ENCODE results near the gene SAMMSON. TPM values are rescaled to one million over a fixed set of nuclear protein-coding genes. Genes with fewer than 3 reads are reported as not detected.
A peak's percentile ranks its signal among the peaks of the same experiment; 100 is the strongest.

The SAMMSON gene
- total and polyA plus RNA-seq, 9 of the 15 experiments (the other 6 are each of a cell fraction or from before 2014, with no cell fraction given) = 0.65 to 4.4 (median 1.9) TPM

DNA sequence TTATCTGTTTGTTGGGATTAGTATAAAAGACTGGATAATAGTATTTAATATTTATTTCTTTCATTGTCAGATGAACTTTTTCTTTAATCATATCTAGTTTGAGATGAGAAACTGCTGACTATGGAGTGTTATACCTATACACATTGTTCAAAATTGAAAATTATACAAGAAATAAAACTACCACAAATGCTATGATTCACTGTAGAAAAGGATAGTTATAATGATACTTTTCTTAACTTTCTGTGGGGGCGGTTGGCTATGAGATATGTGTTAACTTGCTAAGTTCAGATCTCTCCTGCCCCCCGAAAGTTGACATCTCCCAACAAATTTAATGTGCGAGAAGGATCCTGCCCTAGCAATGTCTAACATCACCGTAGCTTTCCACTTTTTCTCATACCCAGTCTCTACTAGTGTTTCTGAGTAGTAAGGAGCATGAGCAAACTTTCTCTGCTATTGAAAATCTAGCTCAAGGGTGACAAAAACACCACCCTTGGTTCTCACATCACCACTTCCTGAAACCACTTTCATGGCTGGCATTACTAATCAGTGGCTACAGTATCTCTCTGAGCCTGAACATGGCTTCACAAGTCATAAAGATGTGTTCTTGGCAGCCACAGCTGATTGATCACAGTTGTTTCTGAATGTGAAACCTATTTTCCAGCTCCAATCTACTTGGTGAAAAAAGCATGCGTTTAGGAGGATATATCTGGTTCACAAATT, 15.8 kb upstream of the SAMMSON start:
- no peak overlapping the region for H3K4me2 ChIP-seq (ENCODE audit: insufficient read depth, low read length)
- no peak overlapping the region for H3K4me3 ChIP-seq
- ChIA-PET POLR2A (interaction anchor here (0.5 to 1.0 kb wide), 3 partner anchors 16 to 1629 kb away, joined by 3 to 4 read pairs (median 3); partner anchors contain the start of gene SAMMSON), CTCF (ENCODE audit: low intra/inter-chr PET ratio) (no interaction called here)
- no peaks in the 10 kb centered on the region for H3K36me3 ChIP-seq (ENCODE audit: control insufficient read depth, insufficient read depth, low read length)
- intact Hi-C loops (cut with micrococcal nuclease) = no loop called here
- ATAC-seq (no peak), FAIRE-seq (no peak), DNase-seq (ENCODE audit: extremely low read depth in 1 of 4, low spot score in 3 of 4) (no peak)
- no peaks in the 10 kb centered on the region for H3K9me3 ChIP-seq (replicated peaks; ENCODE audit: control insufficient read depth, insufficient read depth, low read depth, low read length)
- 0% methylated on average over 5 of the region's 5 CpGs for WGBS (ENCODE audit: insufficient coverage, low coverage, missing lambda C conversion rate)
- H3K27me3 ChIP-seq (ENCODE audit: control insufficient read depth in 2 of 2, insufficient read depth in 2 of 2, low read length in 2 of 2) = peaks cover 5 to 14% of the 10 kb centered on the region in 2 experiments; a peak in 4 of 5 replicates
- H4K20me1 ChIP-seq (replicated peaks; ENCODE audit: control insufficient read depth, insufficient read depth, low read length) = no peaks in the 10 kb centered on the region
- no TSS peak for BruUV-seq (replicated peaks)
- H3K9ac ChIP-seq (ENCODE audit: insufficient read depth in 1 of 2, low read depth in 2 of 2, low read length in 2 of 2) = no peak overlapping the region
- in situ Hi-C loops (cut with MboI) = no loop called here
- no peaks in the 10 kb centered on the region; a peak in 1 of 5 replicates for H3K4me1 ChIP-seq (replicated peaks in 1 of 2; ENCODE audit: control insufficient read depth in 2 of 2, insufficient read depth in 2 of 2, low read length in 2 of 2)
- H3K9me1 ChIP-seq (ENCODE audit: control insufficient read depth, insufficient read depth, low read length) = no peaks in the 10 kb centered on the region
- H3K79me2 ChIP-seq (ENCODE audit: control insufficient read depth, insufficient read depth, low read length) = no peaks in the 10 kb centered on the region
- peak; percentile 12; the same call in 1 of the 2 replicates for TF ChIP-seq ZNF316 (IDR thresholded peaks at IDR 0.05)
- no peak for TF ChIP-seq HDAC3 (IDR thresholded peaks at IDR 0.05; ENCODE audit: borderline replicate concordance, partially characterized antibody)
- TF ChIP-seq IRF2 (CRISPR knock-in tag; IDR thresholded peaks at IDR 0.05) = no peak
- TF ChIP-seq FOSL1 (tag; conservative IDR thresholded peaks at IDR 0.05) = no peak
- no peak overlapping the region for H3K27ac ChIP-seq (ENCODE audit: extremely low read depth, low read depth, low read length)
- no peak overlapping the region for H2AFZ ChIP-seq (ENCODE audit: low read depth, low read length)

DNA sequence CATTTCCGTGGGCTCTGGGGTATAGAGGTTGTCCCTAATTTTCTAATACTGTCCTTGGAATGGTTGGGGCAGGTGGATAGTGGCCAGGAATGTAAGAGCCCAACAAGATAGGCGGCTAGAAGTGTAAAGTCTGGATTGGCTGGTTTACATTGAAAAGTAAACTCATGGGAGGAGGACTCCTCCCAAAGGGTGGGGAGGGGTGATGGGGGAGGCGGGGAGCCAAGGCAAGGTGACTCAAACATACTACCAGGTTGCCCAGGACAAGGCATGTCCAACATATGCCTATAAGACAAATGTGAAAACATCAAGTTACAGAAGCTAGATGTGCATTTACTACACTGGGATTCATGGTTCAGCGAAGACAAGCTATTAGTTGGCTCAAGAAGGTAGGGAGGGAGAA, 14.3 kb upstream of the SAMMSON start:
- Histone ChIP-seq H3K4me1 (replicated peaks in 1 of 2; ENCODE audit: control insufficient read depth in 2 of 2, insufficient read depth in 2 of 2, low read length in 2 of 2) (no peaks in the 10 kb centered on the region; a peak in 1 of 5 replicates), H3K79me2 (ENCODE audit: control insufficient read depth, insufficient read depth, low read length) (no peaks in the 10 kb centered on the region), H3K9me3 (replicated peaks; ENCODE audit: control insufficient read depth, insufficient read depth, low read depth, low read length) (no peaks in the 10 kb centered on the region), H3K27me3 (ENCODE audit: control insufficient read depth in 2 of 2, insufficient read depth in 2 of 2, low read length in 2 of 2) (peaks cover 5 to 14% of the 10 kb centered on the region in 2 experiments; a peak in 4 of 5 replicates), H4K20me1 (replicated peaks; ENCODE audit: control insufficient read depth, insufficient read depth, low read length) (no peaks in the 10 kb centered on the region), H3K9ac (ENCODE audit: insufficient read depth in 1 of 2, low read depth in 2 of 2, low read length in 2 of 2) (no peak overlapping the region), H2AFZ (ENCODE audit: low read depth, low read length) (no peak overlapping the region), H3K36me3 (ENCODE audit: control insufficient read depth, insufficient read depth, low read length) (no peaks in the 10 kb centered on the region), H3K9me1 (ENCODE audit: control insufficient read depth, insufficient read depth, low read length) (no peaks in the 10 kb centered on the region), H3K4me2 (ENCODE audit: insufficient read depth, low read length) (no peak overlapping the region), H3K27ac (ENCODE audit: extremely low read depth, low read depth, low read length) (no peak overlapping the region), H3K4me3 (no peak overlapping the region)
- intact Hi-C loops (cut with micrococcal nuclease) = no loop called here
- ChIA-PET CTCF (ENCODE audit: low intra/inter-chr PET ratio) (no interaction called here), POLR2A (no interaction called here)
- DNase-seq (ENCODE audit: extremely low read depth in 1 of 4, low spot score in 3 of 4) = no peak
- in situ Hi-C loops (cut with MboI) = no loop called here
- WGBS (ENCODE audit: insufficient coverage, low coverage, missing lambda C conversion rate) = 0% methylated on average over 3 of the region's 4 CpGs
- no peak for ATAC-seq
- BruUV-seq (replicated peaks) = no TSS peak
- FAIRE-seq = no peak
- TF ChIP-seq, protein P1, sequence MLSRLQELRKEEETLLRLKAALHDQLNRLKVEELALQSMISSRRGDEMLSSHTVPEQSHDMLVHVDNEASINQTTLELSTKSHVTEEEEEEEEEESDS (CRISPR knock-in tag; IDR thresholded peaks at IDR 0.05) = no peak
- TF ChIP-seq, protein P2, sequence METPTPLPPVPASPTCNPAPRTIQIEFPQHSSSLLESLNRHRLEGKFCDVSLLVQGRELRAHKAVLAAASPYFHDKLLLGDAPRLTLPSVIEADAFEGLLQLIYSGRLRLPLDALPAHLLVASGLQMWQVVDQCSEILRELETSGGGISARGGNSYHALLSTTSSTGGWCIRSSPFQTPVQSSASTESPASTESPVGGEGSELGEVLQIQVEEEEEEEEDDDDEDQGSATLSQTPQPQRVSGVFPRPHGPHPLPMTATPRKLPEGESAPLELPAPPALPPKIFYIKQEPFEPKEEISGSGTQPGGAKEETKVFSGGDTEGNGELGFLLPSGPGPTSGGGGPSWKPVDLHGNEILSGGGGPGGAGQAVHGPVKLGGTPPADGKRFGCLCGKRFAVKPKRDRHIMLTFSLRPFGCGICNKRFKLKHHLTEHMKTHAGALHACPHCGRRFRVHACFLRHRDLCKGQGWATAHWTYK (CRISPR knock-in tag; IDR thresholded peaks at IDR 0.05) = no peak
- TF ChIP-seq SNRNP70 (optimal IDR thresholded peaks at IDR 0.05; ENCODE audit: low read depth, low read length) (no peak), CBFB (CRISPR knock-in tag; IDR thresholded peaks at IDR 0.05) (no peak), SREBF2 (CRISPR knock-in tag; IDR thresholded peaks at IDR 0.05) (no peak)
- TF ChIP-seq, protein P3, sequence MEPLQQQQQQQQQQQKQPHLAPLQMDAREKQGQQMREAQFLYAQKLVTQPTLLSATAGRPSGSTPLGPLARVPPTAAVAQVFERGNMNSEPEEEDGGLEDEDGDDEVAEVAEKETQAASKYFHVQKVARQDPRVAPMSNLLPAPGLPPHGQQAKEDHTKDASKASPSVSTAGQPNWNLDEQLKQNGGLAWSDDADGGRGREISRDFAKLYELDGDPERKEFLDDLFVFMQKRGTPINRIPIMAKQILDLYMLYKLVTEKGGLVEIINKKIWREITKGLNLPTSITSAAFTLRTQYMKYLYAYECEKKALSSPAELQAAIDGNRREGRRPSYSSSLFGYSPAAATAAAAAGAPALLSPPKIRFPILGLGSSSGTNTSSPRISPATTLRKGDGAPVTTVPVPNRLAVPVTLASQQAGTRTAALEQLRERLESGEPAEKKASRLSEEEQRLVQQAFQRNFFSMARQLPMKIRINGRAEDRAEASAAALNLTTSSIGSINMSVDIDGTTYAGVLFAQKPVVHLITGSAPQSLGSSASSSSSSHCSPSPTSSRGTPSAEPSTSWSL (CRISPR knock-in tag; IDR thresholded peaks at IDR 0.05; ENCODE audit: borderline replicate concordance) = no peak
- TF ChIP-seq, protein P4, sequence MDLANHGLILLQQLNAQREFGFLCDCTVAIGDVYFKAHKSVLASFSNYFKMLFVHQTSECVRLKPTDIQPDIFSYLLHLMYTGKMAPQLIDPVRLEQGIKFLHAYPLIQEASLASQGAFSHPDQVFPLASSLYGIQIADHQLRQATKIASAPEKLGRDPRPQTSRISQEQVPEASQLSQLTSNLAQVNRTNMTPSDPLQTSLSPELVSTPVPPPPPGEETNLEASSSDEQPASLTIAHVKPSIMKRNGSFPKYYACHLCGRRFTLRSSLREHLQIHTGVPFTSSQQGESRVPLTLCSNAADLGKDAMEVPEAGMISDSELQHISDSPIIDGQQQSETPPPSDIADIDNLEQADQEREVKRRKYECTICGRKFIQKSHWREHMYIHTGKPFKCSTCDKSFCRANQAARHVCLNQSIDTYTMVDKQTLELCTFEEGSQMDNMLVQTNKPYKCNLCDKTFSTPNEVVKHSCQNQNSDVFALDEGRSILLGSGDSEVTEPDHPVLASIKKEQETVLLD (IDR thresholded peaks at IDR 0.05) = no peak

All from K562 (cell line).